Measurements from ENCODE around the gene IGF2BP1. TPM values are rescaled to one million over a fixed set of nuclear protein-coding genes. Genes with fewer than 3 reads are reported as not detected.
"Not testable (repeated sequence)": the region's sequence is repeated elsewhere in the genome, so short reads cannot be mapped to it uniquely, and the experiment has no call there.

The IGF2BP1 gene
- total RNA-seq, 1 donor from 2014 or later, result 260 TPM

- peaks cover 4% of the 10 kb centered on the region for H3K27me3 Mint-ChIP-seq (ENCODE audit: unreplicated experiment)
- H3K4me1 Mint-ChIP-seq (ENCODE audit: low read depth, unreplicated experiment), result peaks cover 11% of the 10 kb centered on the region
- TF ChIP-seq CTCF (IDR thresholded peaks at IDR 0.05; ENCODE audit: partially characterized antibody, unreplicated experiment), result no peak
- no peak overlapping the region for H3K4me3 Mint-ChIP-seq (ENCODE audit: unreplicated experiment)
- no peak overlapping the region for H3K27ac Mint-ChIP-seq (ENCODE audit: unreplicated experiment)
- H3K36me3 Mint-ChIP-seq (ENCODE audit: unreplicated experiment), result no peaks in the 10 kb centered on the region
- peaks cover 3% of the 10 kb centered on the region for H3K9me3 Mint-ChIP-seq (ENCODE audit: unreplicated experiment)
- DNase-seq, result no peak
These were observed 27.3 kb downstream of the IGF2BP1 start for GRCh38 chr17:49024523-49024922.

GRCh38 chr17:49026447-49026846 is 29.3 kb downstream of the IGF2BP1 start:
- not testable (repeated sequence) for H3K4me3 Mint-ChIP-seq (ENCODE audit: unreplicated experiment); DNase-seq; H3K4me1 Mint-ChIP-seq (ENCODE audit: low read depth, unreplicated experiment); H3K27me3 Mint-ChIP-seq (ENCODE audit: unreplicated experiment); H3K36me3 Mint-ChIP-seq (ENCODE audit: unreplicated experiment); H3K27ac Mint-ChIP-seq (ENCODE audit: unreplicated experiment); H3K9me3 Mint-ChIP-seq (ENCODE audit: unreplicated experiment)

GRCh38 chr17:49028271-49028670 is 31.1 kb downstream of the IGF2BP1 start:
- no peak overlapping the region for H3K27ac Mint-ChIP-seq (ENCODE audit: unreplicated experiment)
- no peak for TF ChIP-seq CTCF (IDR thresholded peaks at IDR 0.05; ENCODE audit: partially characterized antibody, unreplicated experiment)
- peaks cover 8% of the 10 kb centered on the region for H3K4me1 Mint-ChIP-seq (ENCODE audit: low read depth, unreplicated experiment)
- H3K9me3 Mint-ChIP-seq (ENCODE audit: unreplicated experiment), result peaks cover 2% of the 10 kb centered on the region
- DNase-seq, result no peak
- H3K36me3 Mint-ChIP-seq (ENCODE audit: unreplicated experiment), result no peaks in the 10 kb centered on the region
- H3K4me3 Mint-ChIP-seq (ENCODE audit: unreplicated experiment), result no peak overlapping the region
- peaks cover 3% of the 10 kb centered on the region for H3K27me3 Mint-ChIP-seq (ENCODE audit: unreplicated experiment)

- Mint-ChIP-seq H3K4me1 (ENCODE audit: low read depth, unreplicated experiment) (peaks cover 8% of the 10 kb centered on the region), H3K36me3 (ENCODE audit: unreplicated experiment) (no peaks in the 10 kb centered on the region), H3K4me3 (ENCODE audit: unreplicated experiment) (no peak overlapping the region), H3K27me3 (ENCODE audit: unreplicated experiment) (peaks cover 3% of the 10 kb centered on the region), H3K9me3 (ENCODE audit: unreplicated experiment) (peaks cover 1% of the 10 kb centered on the region), H3K27ac (ENCODE audit: unreplicated experiment) (no peak overlapping the region)
- TF ChIP-seq CTCF (IDR thresholded peaks at IDR 0.05; ENCODE audit: partially characterized antibody, unreplicated experiment), result no peak
- DNase-seq, result no peak
These were observed 32.6 kb downstream of the IGF2BP1 start for GRCh38 chr17:49029801-49030200.

- peak overlapping the region; percentile 33 for H3K27ac Mint-ChIP-seq (ENCODE audit: unreplicated experiment)
- H3K27me3 Mint-ChIP-seq (ENCODE audit: unreplicated experiment), result no peaks in the 10 kb centered on the region
- no peaks in the 10 kb centered on the region for H3K36me3 Mint-ChIP-seq (ENCODE audit: unreplicated experiment)
These were observed 35.1 kb downstream of the IGF2BP1 start for GRCh38 chr17:49031965-49032928.

More at GRCh38 chr17:49031965-49032928, 35.1 kb downstream of the IGF2BP1 start:
- H3K4me3 Mint-ChIP-seq (ENCODE audit: unreplicated experiment), result peak overlapping the region; percentile 16
- H3K9me3 Mint-ChIP-seq (ENCODE audit: unreplicated experiment), result no peaks in the 10 kb centered on the region
- TF ChIP-seq CTCF (IDR thresholded peaks at IDR 0.05; ENCODE audit: partially characterized antibody, unreplicated experiment), result peak; percentile 76
- peaks cover 8% of the 10 kb centered on the region for H3K4me1 Mint-ChIP-seq (ENCODE audit: low read depth, unreplicated experiment)
- DNase-seq, result peak; percentile 38
